Middle frontal gyrus (tissue), 1 donor: ENCODE measurements around the gene MFNG.

ENCODE experiments used
- DNase-seq: peaks from one replicate; pipeline ENCODE4 v3.0.0-alpha.2; 2015; ENCODE audit warnings: low spot score; ENCODE audit errors: extremely low spot score

MFNG gene

GRCh38 chr22:37511395-37512104 is 25.4 kb upstream of the MFNG start:
- no peak for DNase-seq

GRCh38 chr22:37510091-37510490 is 23.9 kb upstream of the MFNG start:
- DNase-seq: no peak

- DNase-seq: no peak
Measured at GRCh38 chr22:37509059-37509860, 23.1 kb upstream of the MFNG start.

GRCh38 chr22:37508431-37508992 is 22.3 kb upstream of the MFNG start:
- DNase-seq: no peak

GRCh38 chr22:37507731-37508130 is 21.5 kb upstream of the MFNG start:
- no peak for DNase-seq

- DNase-seq: no peak
Measured at GRCh38 chr22:37505989-37506388, 19.8 kb upstream of the MFNG start.

- no peak for DNase-seq
Measured at GRCh38 chr22:37505565-37505964, 19.4 kb upstream of the MFNG start.

- DNase-seq: no peak
Measured at GRCh38 chr22:37504964-37505363, 18.8 kb upstream of the MFNG start.

GRCh38 chr22:37503850-37504249 is 17.7 kb upstream of the MFNG start:
- DNase-seq: no peak

- no peak for DNase-seq
Measured at GRCh38 chr22:37503183-37503683, 17.0 kb upstream of the MFNG start.

- no peak for DNase-seq
Measured at GRCh38 chr22:37502342-37503182, 16.4 kb upstream of the MFNG start.

GRCh38 chr22:37501610-37502341 is 15.6 kb upstream of the MFNG start:
- DNase-seq: no peak

- DNase-seq: no peak
Measured at GRCh38 chr22:37500745-37501609, 14.8 kb upstream of the MFNG start.

- DNase-seq: no peak
Measured at GRCh38 chr22:37499789-37500540, 13.8 kb upstream of the MFNG start.

- DNase-seq: no peak
Measured at GRCh38 chr22:37499027-37499707, 13.0 kb upstream of the MFNG start.

- no peak for DNase-seq
Measured at GRCh38 chr22:37498289-37498909, 12.2 kb upstream of the MFNG start.

- DNase-seq: no peak
Measured at GRCh38 chr22:37497062-37497599, 10.9 kb upstream of the MFNG start.

GRCh38 chr22:37496651-37497050 is 10.5 kb upstream of the MFNG start:
- no peak for DNase-seq
